ENCODE measurements around the gene TRIO. TPM values are rescaled to one million over a fixed set of nuclear protein-coding genes. Genes with fewer than 3 reads are reported as not detected.
"Not testable (repeated sequence)": the region's sequence is repeated elsewhere in the genome, so short reads cannot be mapped to it uniquely, and the experiment has no call there.

Gene TRIO
- total RNA-seq (100 to 1,000 TPM; 122 to 151 TPM), polyA plus RNA-seq (ENCODE audit: insufficient read length in 6 of 6) (10 to 100 TPM; 84.4 to 99.1 (median 88.9) TPM)
- long read RNA-seq, donor 1, partial matches to known transcripts = 0 of 7 reads
- long read RNA-seq, donor 1, other reads (novel, unspliced or antisense) = 0 of 7 reads
- long read RNA-seq, donor 2, transcript TRIO-215 (3 exons, 861 nt) = major isoform, 5 of 15 reads
- long read RNA-seq, donor 2, partial matches to known transcripts = 5 of 15 reads
- long read RNA-seq, donor 2, other reads (novel, unspliced or antisense) = 0 of 15 reads
- long read RNA-seq, donor 3, partial matches to known transcripts = 0 of 1 reads
- long read RNA-seq, donor 3, other reads (novel, unspliced or antisense) = 0 of 1 reads
- long read RNA-seq, donor 4, partial matches to known transcripts = 1 of 3 reads
- long read RNA-seq, donor 4, other reads (novel, unspliced or antisense) = 2 of 3 reads
- long read RNA-seq, donor 5, partial matches to known transcripts = 0 of 1 reads
- long read RNA-seq, donor 5, other reads (novel, unspliced or antisense) = 0 of 1 reads
- long read RNA-seq, donor 6, partial matches to known transcripts = 0 of 4 reads
- long read RNA-seq, donor 6, other reads (novel, unspliced or antisense) = 0 of 4 reads
- long read RNA-seq, donor 7, partial matches to known transcripts = 0 of 1 reads
- long read RNA-seq, donor 7, other reads (novel, unspliced or antisense) = 0 of 1 reads
- long read RNA-seq, donor 8, partial matches to known transcripts = 5 of 9 reads
- long read RNA-seq, donor 8, other reads (novel, unspliced or antisense) = 0 of 9 reads
- long read RNA-seq, donor 9 = 0 reads
- long read RNA-seq, donor 10, partial matches to known transcripts = 2 of 2 reads
- long read RNA-seq, donor 10, other reads (novel, unspliced or antisense) = 0 of 2 reads
- long read RNA-seq, donor 11, partial matches to known transcripts = 8 of 11 reads
- long read RNA-seq, donor 11, other reads (novel, unspliced or antisense) = 0 of 11 reads
- long read RNA-seq, donor 12, partial matches to known transcripts = 5 of 6 reads
- long read RNA-seq, donor 12, other reads (novel, unspliced or antisense) = 0 of 6 reads

DNA sequence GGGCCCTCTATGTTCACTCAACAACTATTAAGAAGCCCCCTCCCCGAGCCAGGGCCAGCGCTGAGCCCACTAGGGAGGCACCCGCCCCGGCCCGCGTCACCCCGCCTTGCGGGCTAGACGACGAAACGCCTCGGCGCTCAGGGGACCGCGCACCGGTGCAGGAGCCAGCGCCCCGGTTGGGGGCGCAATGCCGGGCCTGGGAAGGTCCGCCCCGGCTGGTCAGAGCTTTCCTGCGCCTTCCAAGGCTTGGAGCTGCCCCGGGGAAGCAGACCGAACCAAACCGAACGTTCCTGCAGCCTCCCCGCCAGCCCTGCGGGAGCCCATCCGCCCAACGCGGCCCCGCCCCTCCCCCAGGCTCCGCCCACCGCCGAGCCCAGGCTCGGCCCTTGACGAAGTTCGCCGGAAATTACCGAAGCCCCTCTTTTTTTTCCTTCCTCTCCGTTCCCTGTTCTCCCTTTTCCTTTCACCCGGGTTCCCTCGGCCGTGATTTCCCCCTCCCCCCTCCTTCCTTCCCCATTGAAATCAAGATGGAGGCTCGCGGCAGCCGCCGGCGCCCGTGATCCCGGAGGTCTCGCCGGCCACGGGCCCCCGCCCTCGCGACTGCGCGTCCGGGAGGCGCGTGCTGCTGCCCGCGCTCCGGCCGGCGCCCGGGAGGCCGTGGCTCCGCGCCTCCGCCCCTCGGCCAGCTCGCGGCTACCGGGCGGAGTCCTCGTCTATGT, at the start of gene TRIO:
TSS of gene TRIO (plus strand) at position 516 of the 719 bp plus-strand sequence. CDS start 384 bp downstream, outside the sequence.
- peak within 1 kb of the TSS; percentile 87 to 88 for H3K4me3 ChIP-seq
- H3K9me3 ChIP-seq = no peaks in the 10 kb centered on the region
- peak; percentile 92 to 95 (median 94) for DNase-seq
- peak; percentile 17 to 33 for TF ChIP-seq CTCF (IDR thresholded peaks at IDR 0.05)
- intact Hi-C loops (cut with DNase I) = loop anchor here in 1 of 2 donors (10.0 kb wide), 1 partner anchor 122 kb away; no protein-coding TSS in a partner anchor
- H3K4me1 ChIP-seq = peaks cover 15 to 39% of the 10 kb centered on the region in 2 donors
- peaks cover 0 to 14% of the 10 kb centered on the region in 2 donors for H3K27me3 ChIP-seq
- peak; percentile 87 for ATAC-seq
- H3K36me3 ChIP-seq = no peaks in the 10 kb centered on the region
- peak within 1 kb of the TSS; percentile 90 to 96 for H3K27ac ChIP-seq

GRCh38 chr5:14097380-14097779, 45.8 kb upstream of the TRIO start:
- H3K27me3 ChIP-seq; H3K4me3 ChIP-seq; H3K36me3 ChIP-seq; H3K27ac ChIP-seq; intact Hi-C loops (cut with DNase I); DNase-seq; H3K4me1 ChIP-seq; H3K9me3 ChIP-seq; ATAC-seq: not testable (repeated sequence)

GRCh38 chr5:14097998-14098471, 45.1 kb upstream of the TRIO start:
- no peak for TF ChIP-seq CTCF (IDR thresholded peaks at IDR 0.05)
- no peaks in the 10 kb centered on the region for H3K4me1 ChIP-seq
- H3K9me3 ChIP-seq = no peaks in the 10 kb centered on the region
- no peaks in the 10 kb centered on the region for H3K36me3 ChIP-seq
- H3K4me3 ChIP-seq = no peak overlapping the region
- H3K27ac ChIP-seq = peak overlapping the region in 1 of 2 donors; percentile 5
- intact Hi-C loops (cut with DNase I) = no loop called here
- no peak for ATAC-seq
- no peak for DNase-seq
- H3K27me3 ChIP-seq = no peaks in the 10 kb centered on the region

GRCh38 chr5:14100281-14100680, 42.9 kb upstream of the TRIO start:
- Histone ChIP-seq H3K36me3 (no peaks in the 10 kb centered on the region), H3K4me3 (no peak overlapping the region), H3K4me1 (no peaks in the 10 kb centered on the region), H3K27me3 (no peaks in the 10 kb centered on the region), H3K9me3 (no peaks in the 10 kb centered on the region), H3K27ac (no peak overlapping the region)
- DNase-seq (no peak), ATAC-seq (no peak)
- intact Hi-C loops (cut with DNase I) = loop anchor here in 1 of 2 donors (10.0 kb wide), 1 partner anchor 105 kb away; no protein-coding TSS in a partner anchor
- TF ChIP-seq CTCF (IDR thresholded peaks at IDR 0.05) = no peak

DNA sequence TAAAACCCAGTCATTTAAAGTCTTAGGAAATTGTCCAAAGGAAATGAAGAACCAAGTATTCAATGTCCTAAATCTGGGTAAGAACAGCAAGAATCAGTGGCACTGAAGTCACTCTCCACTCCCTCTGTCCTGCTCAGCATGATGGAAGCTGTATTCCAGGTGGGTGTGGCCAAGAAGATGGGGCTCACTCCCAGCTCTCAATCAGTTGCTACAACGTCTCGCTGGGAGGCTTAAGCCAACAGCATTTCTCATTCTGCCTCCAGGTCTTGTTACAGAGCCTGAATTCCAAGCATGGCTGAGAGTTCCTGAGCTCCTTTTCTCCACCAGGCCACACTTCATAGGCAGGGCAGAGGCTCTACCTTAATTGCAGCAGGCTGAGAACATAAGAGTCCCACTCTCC, 41.2 kb upstream of the TRIO start:
- no peaks in the 10 kb centered on the region for H3K4me1 ChIP-seq

More for the DNA sequence above, 41.2 kb upstream of the TRIO start:
- no peak for DNase-seq
- intact Hi-C loops (cut with DNase I) = loop anchor here in 1 of 2 donors (10.0 kb wide), 1 partner anchor 107 kb away; no protein-coding TSS in a partner anchor
- ATAC-seq = no peak
- H3K27ac ChIP-seq = no peak overlapping the region
- H3K36me3 ChIP-seq = no peaks in the 10 kb centered on the region
- no peaks in the 10 kb centered on the region for H3K9me3 ChIP-seq
- TF ChIP-seq CTCF (IDR thresholded peaks at IDR 0.05) = no peak
- H3K4me3 ChIP-seq = no peak overlapping the region
- H3K27me3 ChIP-seq = no peaks in the 10 kb centered on the region

Measured in left lung (tissue), 14 donors.